MM.1S (cell line): ENCODE data around the gene KLHL25.

Experiments used
- DNase-seq: peaks from one replicate; pipeline ENCODE4 v3.0.0-alpha.2; 2015
- H2AFZ ChIP-seq: fragments of 300-600 bp; sonication (generic); 2 replicates; pipeline ENCODE4 v1.6.0; 2016; ENCODE audit warnings: antibody characterized with exemption, low read length
- H3F3A ChIP-seq: fragments of 300-600 bp; sonication (generic); 2 replicates; pipeline ENCODE4 v1.6.1; 2016; ENCODE audit warnings: mild to moderate bottlenecking, antibody characterized with exemption, low read length, moderate library complexity, mixed read lengths; ENCODE audit not compliant: insufficient read depth
- H3K27ac ChIP-seq: fragments of 300-600 bp; sonication (generic); 2 replicates; pipeline ENCODE4 v1.5.1; 2016; ENCODE audit warnings: mild to moderate bottlenecking, low read length
- H3K27me3 ChIP-seq: fragments of 300-600 bp; sonication (generic); replicated peaks from 2 replicates; pipeline ENCODE4 v1.6.0; 2016; ENCODE audit warnings: low read length; ENCODE audit not compliant: insufficient read depth
- H3K36me3 ChIP-seq: fragments of 300-600 bp; sonication (generic); replicated peaks from 2 replicates; pipeline ENCODE4 v1.6.1; 2016; ENCODE audit warnings: mild to moderate bottlenecking, low read length, mixed read lengths; ENCODE audit not compliant: insufficient read depth
- H3K4me1 ChIP-seq: fragments of 300-600 bp; sonication (generic); 2 replicates; pipeline ENCODE4 v1.6.1; 2016; ENCODE audit warnings: low read length, mixed read lengths
- H3K4me2 ChIP-seq: fragments of 300-600 bp; sonication (generic); 2 replicates; pipeline ENCODE4 v1.6.0; 2016; ENCODE audit warnings: low read depth, low read length
- H3K4me3 ChIP-seq: fragments of 300-600 bp; sonication (generic); 2 replicates; pipeline ENCODE4 v1.5.1; 2016; ENCODE audit warnings: low read length, mixed read lengths
- H3K79me2 ChIP-seq: fragments of 300-600 bp; sonication (generic); 2 replicates; pipeline ENCODE4 v1.6.1; 2016; ENCODE audit warnings: mixed run types, low read length, mixed read lengths
- H3K9ac ChIP-seq: fragments of 300-600 bp; sonication (generic); 2 replicates; pipeline ENCODE4 v1.6.1; 2016; ENCODE audit warnings: low read length, mixed read lengths
- H3K9me2 ChIP-seq: fragments of 300-600 bp; sonication (generic); replicated peaks from 2 replicates; pipeline ENCODE4 v1.6.1; 2016; ENCODE audit warnings: mild to moderate bottlenecking, low read length, mixed read lengths; ENCODE audit not compliant: insufficient read depth
- H3K9me3 ChIP-seq: fragments of 300-600 bp; sonication (generic); replicated peaks from 2 replicates; pipeline ENCODE4 v1.6.1; 2016; ENCODE audit warnings: mild to moderate bottlenecking, low read length, mixed read lengths; ENCODE audit not compliant: insufficient read depth
- H4K20me1 ChIP-seq: fragments of 300-600 bp; sonication (generic); 2 replicates; pipeline ENCODE4 v1.6.1; 2016; ENCODE audit warnings: mild to moderate bottlenecking, low read length, moderate library complexity, mixed read lengths; ENCODE audit not compliant: insufficient read depth
- EZH2 ChIP-seq: fragments of 300-600 bp; sonication (generic); optimal IDR thresholded peaks from 2 replicates; pipeline ENCODE3; 2017; ENCODE audit warnings: low read depth, mild to moderate bottlenecking, antibody characterized with exemption, low read length, mixed read lengths
- EZH2phosphoT487 ChIP-seq: fragments of 300-600 bp; sonication (generic); IDR thresholded peaks from 2 replicates; pipeline ENCODE4 v1.6.1; 2018; ENCODE audit warnings: antibody characterized with exemption, low read length
- TF ChIP-seq, protein P1 (sequence below): fragments of 300-600 bp; sonication (generic); IDR thresholded peaks from 2 replicates; pipeline ENCODE4 v1.5.1; 2016; ENCODE audit warnings: antibody characterized with exemption, low read length, mixed read lengths

The KLHL25 gene

DNA sequence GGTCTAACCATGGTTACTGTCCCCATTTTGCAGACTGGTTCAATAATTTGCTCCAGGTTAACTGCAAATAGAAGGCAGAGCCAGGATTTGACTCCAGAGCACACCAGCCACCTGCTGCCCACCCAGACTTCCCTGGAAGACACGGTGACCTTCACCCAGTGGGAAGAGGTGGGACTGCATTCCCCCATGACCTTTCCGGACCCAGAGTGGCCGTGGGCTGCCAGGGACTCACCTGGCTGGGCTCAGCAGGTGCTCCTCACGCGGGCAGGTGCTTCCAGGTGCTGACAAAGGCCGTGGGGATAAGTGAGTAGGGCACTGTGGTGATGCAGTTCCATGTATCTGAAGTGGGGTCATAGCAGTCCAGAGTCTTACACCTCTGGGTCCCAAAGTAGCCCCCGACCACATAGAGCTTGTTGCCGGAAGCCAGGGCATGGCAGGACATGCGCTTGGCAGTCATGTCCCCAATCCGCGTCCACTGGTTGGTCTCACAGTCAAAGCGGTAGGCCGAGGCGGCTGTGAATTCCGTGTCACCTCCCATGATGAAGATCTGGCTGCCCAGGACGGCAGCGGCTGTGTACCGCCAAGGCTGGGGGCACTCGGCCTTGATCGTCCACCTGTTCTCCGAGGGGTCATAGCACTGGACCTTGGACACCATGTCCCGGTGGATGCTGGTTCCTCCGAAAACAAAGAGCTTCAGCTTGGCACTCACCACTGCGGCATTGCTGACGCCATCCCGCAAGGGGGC lies 26.8 kb downstream of the KLHL25 start:
- H3K9me3 ChIP-seq = no peaks in the 10 kb centered on the region
- no peaks in the 10 kb centered on the region for H3K79me2 ChIP-seq
- no peak overlapping the region for H3K27ac ChIP-seq
- no peak overlapping the region for H3K9ac ChIP-seq
- H3K4me2 ChIP-seq = no peak overlapping the region
- H3K36me3 ChIP-seq = no peaks in the 10 kb centered on the region
- no peak overlapping the region for H3K4me3 ChIP-seq
- H4K20me1 ChIP-seq = no peaks in the 10 kb centered on the region
- H3K27me3 ChIP-seq = no peaks in the 10 kb centered on the region
- no peaks in the 10 kb centered on the region for H3F3A ChIP-seq
- no peaks in the 10 kb centered on the region for H3K4me1 ChIP-seq
- TF ChIP-seq EZH2phosphoT487 = no peak
- no peak for DNase-seq
- H3K9me2 ChIP-seq = no peaks in the 10 kb centered on the region
- H2AFZ ChIP-seq = no peak overlapping the region

DNA sequence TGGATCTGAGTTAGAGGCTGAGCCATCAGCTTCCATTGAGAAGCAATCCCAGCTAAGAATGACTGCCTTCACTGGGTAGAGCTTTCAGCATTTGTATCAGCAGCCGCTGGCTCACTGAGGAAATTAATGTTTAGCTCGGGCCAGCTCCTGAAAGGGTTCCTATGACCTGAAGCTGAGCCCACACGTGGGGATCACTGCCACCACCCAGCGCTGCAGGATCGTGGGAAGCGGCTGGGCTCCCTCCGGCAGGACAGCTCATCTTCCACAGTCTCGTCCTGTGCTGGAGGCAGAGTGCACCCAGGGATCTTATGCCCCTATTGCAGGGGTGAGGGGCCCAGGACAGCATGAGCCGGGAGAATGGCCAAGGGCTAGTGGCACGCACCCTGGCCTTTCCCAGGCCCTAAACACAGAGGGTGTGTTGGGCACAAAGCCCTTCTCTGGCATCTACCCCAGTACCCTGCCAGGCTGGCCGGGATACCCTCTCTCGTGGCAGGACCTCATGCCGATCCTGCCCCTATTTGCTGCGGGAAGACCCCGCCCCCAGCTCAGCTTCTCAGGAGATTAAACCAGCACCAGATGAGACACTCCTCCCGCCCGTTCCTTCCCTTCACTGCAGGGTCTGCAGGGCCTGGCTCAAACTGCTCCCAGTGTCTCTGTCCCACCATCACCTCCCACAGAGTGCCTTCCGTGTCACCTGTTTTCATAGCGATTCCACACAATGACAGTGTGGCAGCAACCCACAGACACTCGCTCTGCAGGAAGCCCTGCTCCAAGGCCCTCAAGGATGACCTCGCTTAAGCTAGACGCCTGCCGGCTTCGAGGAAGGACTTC lies 28.5 kb downstream of the KLHL25 start:
- no peak for DNase-seq
- no peaks in the 10 kb centered on the region for H3K27me3 ChIP-seq
- no peaks in the 10 kb centered on the region for H3K4me1 ChIP-seq
- no peak overlapping the region for H2AFZ ChIP-seq
- no peak overlapping the region for H3K27ac ChIP-seq
- H3K9ac ChIP-seq = no peak overlapping the region
- no peak overlapping the region for H3K4me2 ChIP-seq
- H3K9me2 ChIP-seq = no peaks in the 10 kb centered on the region
- no peaks in the 10 kb centered on the region for H3K79me2 ChIP-seq
- H4K20me1 ChIP-seq = no peaks in the 10 kb centered on the region
- no peaks in the 10 kb centered on the region for H3K36me3 ChIP-seq
- no peaks in the 10 kb centered on the region for H3K9me3 ChIP-seq
- H3K4me3 ChIP-seq = no peak overlapping the region
- H3F3A ChIP-seq = no peaks in the 10 kb centered on the region
- no peak for TF ChIP-seq EZH2
- no peak for TF ChIP-seq EZH2phosphoT487

DNA sequence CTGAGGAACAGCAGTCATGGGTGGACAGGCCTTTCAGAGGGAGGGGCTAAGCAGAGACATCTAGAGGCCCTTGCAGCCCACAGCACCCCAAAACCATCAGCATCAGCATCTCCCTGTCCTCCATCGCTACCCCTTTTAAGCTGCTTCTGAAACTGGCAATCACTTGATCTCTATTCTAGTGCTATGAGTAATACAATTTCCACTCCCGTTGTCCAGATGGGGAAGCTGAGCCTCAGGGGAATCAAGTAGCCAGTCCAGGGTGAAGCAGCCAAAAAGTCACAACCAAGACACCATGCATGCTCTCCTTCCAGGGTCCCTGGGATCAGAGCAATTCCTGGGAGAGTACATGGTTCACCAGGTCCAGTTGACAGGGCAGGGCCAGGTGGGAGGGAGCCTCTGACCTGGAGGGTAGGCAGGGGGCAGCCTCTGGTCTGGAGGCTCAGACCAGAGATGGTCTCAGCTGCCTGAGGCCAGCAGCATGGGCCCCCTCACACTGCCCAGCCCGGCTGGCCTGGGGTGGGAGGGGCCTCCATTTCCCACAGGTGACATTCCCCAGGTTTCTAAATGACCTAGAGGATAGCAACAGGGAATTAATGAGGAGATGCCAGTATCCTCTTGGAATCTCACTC lies 30.0 kb downstream of the KLHL25 start:
- no peaks in the 10 kb centered on the region for H3K4me1 ChIP-seq
- H3K9me2 ChIP-seq = no peaks in the 10 kb centered on the region
- H3K36me3 ChIP-seq = no peaks in the 10 kb centered on the region
- no peak overlapping the region for H2AFZ ChIP-seq
- no peak overlapping the region for H3K4me2 ChIP-seq
- no peak overlapping the region for H3K27ac ChIP-seq
- no peak for DNase-seq
- no peaks in the 10 kb centered on the region for H4K20me1 ChIP-seq
- H3F3A ChIP-seq = no peaks in the 10 kb centered on the region
- H3K79me2 ChIP-seq = no peaks in the 10 kb centered on the region
- H3K9me3 ChIP-seq = no peaks in the 10 kb centered on the region
- no peaks in the 10 kb centered on the region for H3K27me3 ChIP-seq
- H3K9ac ChIP-seq = no peak overlapping the region
- no peak overlapping the region for H3K4me3 ChIP-seq
- TF ChIP-seq, protein P1, sequence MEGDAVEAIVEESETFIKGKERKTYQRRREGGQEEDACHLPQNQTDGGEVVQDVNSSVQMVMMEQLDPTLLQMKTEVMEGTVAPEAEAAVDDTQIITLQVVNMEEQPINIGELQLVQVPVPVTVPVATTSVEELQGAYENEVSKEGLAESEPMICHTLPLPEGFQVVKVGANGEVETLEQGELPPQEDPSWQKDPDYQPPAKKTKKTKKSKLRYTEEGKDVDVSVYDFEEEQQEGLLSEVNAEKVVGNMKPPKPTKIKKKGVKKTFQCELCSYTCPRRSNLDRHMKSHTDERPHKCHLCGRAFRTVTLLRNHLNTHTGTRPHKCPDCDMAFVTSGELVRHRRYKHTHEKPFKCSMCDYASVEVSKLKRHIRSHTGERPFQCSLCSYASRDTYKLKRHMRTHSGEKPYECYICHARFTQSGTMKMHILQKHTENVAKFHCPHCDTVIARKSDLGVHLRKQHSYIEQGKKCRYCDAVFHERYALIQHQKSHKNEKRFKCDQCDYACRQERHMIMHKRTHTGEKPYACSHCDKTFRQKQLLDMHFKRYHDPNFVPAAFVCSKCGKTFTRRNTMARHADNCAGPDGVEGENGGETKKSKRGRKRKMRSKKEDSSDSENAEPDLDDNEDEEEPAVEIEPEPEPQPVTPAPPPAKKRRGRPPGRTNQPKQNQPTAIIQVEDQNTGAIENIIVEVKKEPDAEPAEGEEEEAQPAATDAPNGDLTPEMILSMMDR = no peak
- TF ChIP-seq EZH2 (no peak), EZH2phosphoT487 (no peak)
